GM13977 (cell line): Measurements from ENCODE around the gene NAV3.

Source experiments
- DNase-seq: peaks from one replicate; pipeline ENCODE4 v3.0.0; 2012; ENCODE audit warnings: low spot score
- CTCF ChIP-seq: IDR thresholded peaks from 2 replicates; pipeline ENCODE4 v1.5.1; 2012; ENCODE audit warnings: mild to moderate bottlenecking, control low read depth; ENCODE audit not compliant: insufficient read depth; ENCODE audit errors: extremely low read depth, missing control alignments
- in situ Hi-C: fragments of 300-500 bp; cut with MboI; formaldehyde crosslinking; loops from one replicate; pipeline ENCODE4 v1.12.0; 2022; ENCODE audit warnings: low sequenced_read_pairs, low pct_unique_long_range_greater_than_20kb, mixed read lengths, inconsistent platforms; ENCODE audit not compliant: unreplicated experiment

The NAV3 gene

GRCh38 chr12:78187741-78188140, 357.0 kb downstream of the NAV3 start:
- TF ChIP-seq CTCF, result no peak
- no peak for DNase-seq
- in situ Hi-C loops, result no loop called here

GRCh38 chr12:78189656-78190055, 359.0 kb downstream of the NAV3 start:
- in situ Hi-C loops, result no loop called here
- no peak for DNase-seq
- TF ChIP-seq CTCF, result no peak

DNA sequence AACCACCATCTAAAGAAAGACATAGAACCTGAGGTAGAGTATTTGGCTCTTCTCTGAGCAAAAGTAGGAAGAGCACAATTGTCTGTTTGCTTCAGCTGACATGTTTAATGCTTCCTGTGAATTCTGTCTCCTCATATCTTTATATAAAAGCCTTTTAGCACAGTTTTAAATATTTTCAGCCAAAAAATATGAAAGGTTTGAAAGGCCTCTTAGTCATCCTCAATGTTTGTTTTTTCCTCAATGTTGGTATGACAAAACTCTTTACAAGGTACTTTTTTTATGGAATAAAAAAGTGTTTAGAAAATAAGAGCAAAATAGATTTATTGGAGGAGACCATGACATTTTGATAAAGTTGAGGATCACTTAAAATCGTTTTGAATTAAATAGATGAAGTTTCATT, 360.9 kb downstream of the NAV3 start:
- in situ Hi-C loops, result no loop called here
- no peak for TF ChIP-seq CTCF
- DNase-seq, result no peak

DNA sequence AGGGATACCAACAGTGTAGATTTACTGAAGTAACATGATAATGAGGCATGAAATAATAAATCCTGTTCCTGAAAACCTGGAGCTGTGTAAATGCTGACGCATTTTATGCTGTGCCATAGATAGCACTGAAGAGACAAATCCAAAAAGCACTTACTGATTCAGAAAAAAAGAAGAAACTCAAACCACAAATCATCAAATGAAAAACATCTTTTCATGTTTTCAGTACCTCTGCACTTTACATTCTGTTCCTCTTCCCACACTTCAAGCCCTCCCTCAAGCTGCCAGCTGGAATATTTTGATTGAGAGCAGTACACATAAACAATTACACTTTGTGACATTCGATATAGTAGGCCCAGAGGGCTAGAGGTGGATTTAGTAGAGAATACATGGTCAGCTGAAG, 362.3 kb downstream of the NAV3 start:
- in situ Hi-C loops, result no loop called here
- DNase-seq, result no peak
- no peak for TF ChIP-seq CTCF

DNA sequence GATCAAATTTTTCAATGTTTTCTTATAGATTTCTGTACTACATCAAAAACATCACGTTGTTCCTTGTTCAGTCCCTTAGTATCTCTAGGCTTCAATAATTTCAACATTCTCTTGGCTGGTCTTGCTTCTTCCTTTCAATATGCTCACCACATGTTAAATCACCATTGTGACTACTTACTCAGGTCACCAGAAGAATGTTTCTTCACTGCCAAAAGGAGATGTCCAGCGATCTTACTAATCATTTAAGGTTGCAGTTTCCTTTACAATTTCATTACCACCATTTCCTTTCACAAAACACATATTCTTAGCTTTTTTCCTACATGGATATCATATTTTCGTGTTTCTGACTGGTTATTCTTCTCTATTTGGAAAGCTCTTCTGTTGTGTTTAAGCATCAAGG, 363.8 kb downstream of the NAV3 start:
- no peak for DNase-seq
- no peak for TF ChIP-seq CTCF
- in situ Hi-C loops, result no loop called here

- no peak for TF ChIP-seq CTCF
- in situ Hi-C loops, result no loop called here
- no peak for DNase-seq
Measured at GRCh38 chr12:78198896-78199295, 368.2 kb downstream of the NAV3 start.

DNA sequence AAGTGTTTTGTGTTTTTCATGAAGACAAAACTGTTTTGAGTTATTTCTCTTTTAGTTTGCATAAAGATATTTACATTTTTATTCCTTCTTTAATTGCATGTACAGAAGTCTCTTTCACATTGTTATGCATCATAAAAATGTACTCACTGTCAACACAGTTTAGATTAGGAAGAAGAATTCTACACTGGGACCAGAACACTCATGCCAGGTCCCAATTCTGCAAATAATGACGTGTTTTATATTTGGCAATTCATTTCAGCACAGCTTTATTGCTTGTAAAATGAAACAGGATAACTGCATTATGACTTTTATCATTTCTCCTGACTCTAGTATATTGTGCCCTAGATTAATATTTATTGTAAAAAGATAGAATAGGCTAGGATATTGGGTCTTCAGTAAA, 369.2 kb downstream of the NAV3 start:
- in situ Hi-C loops, result no loop called here
- no peak for DNase-seq
- no peak for TF ChIP-seq CTCF
